H9 (cell line): ENCODE data around the gene DYDC1. TPM values are rescaled to one million over a fixed set of nuclear protein-coding genes. Genes with fewer than 3 reads are reported as not detected.

Experiments
- DNase-seq: peaks from one replicate; pipeline ENCODE4 v3.0.0-alpha.2; 2017
- H2AFZ ChIP-seq: one replicate; pipeline ENCODE4 v1.6.1; 2013; ENCODE audit warnings: mild to moderate bottlenecking, low read length, control low read depth, moderate library complexity
- H2AK5ac ChIP-seq: 2 replicates; pipeline ENCODE4 v1.6.1; 2013; ENCODE audit warnings: low read length, control low read depth, mixed read lengths; ENCODE audit not compliant: insufficient read length
- H2BK120ac ChIP-seq: one replicate; pipeline ENCODE4 v1.6.1; 2013; ENCODE audit warnings: low read depth, mild to moderate bottlenecking, low read length, control low read depth, inconsistent platforms; ENCODE audit not compliant: poor library complexity, severe bottlenecking
- H2BK12ac ChIP-seq: 2 replicates; pipeline ENCODE4 v1.6.1; 2013; ENCODE audit warnings: low read length, control low read depth, mixed read lengths, low read depth; ENCODE audit not compliant: insufficient read length
- H2BK15ac ChIP-seq: 2 replicates; pipeline ENCODE4 v1.6.1; 2013; ENCODE audit warnings: low read depth, low read length, control low read depth
- H2BK20ac ChIP-seq: one replicate; pipeline ENCODE4 v1.6.1; 2013; ENCODE audit warnings: low read depth, mild to moderate bottlenecking, low read length, control low read depth, inconsistent platforms; ENCODE audit not compliant: poor library complexity, severe bottlenecking
- H2BK5ac ChIP-seq: 2 replicates; pipeline ENCODE4 v1.6.1; 2013; ENCODE audit warnings: low read length, control low read depth, mixed read lengths; ENCODE audit not compliant: insufficient read length
- H3K14ac ChIP-seq: 2 replicates; pipeline ENCODE4 v1.6.1; 2013; ENCODE audit warnings: low read length, control low read depth; ENCODE audit not compliant: insufficient read depth
- H3K18ac ChIP-seq: 2 replicates; pipeline ENCODE4 v1.6.1; 2013; ENCODE audit warnings: low read depth, mild to moderate bottlenecking, mixed read lengths, low read length, control low read depth; ENCODE audit not compliant: insufficient read length
- H3K23ac ChIP-seq: 2 replicates; pipeline ENCODE4 v1.6.1; 2013; ENCODE audit warnings: low read length, control low read depth, mixed read lengths, low read depth; ENCODE audit not compliant: insufficient read length
- H3K23me2 ChIP-seq: 2 replicates; pipeline ENCODE4 v1.6.1; 2013; ENCODE audit warnings: low read depth, mild to moderate bottlenecking, mixed read lengths, low read length, control low read depth; ENCODE audit not compliant: insufficient read length, poor library complexity, severe bottlenecking
- H3K27ac ChIP-seq: 2 replicates; pipeline ENCODE4 v1.5.1; 2013; ENCODE audit warnings: low read length, control low read depth, mixed read lengths, low read depth; ENCODE audit not compliant: insufficient read length
- H3K27me3 ChIP-seq: 2 replicates; pipeline ENCODE4 v1.6.1; 2013; ENCODE audit warnings: low read length, control low read depth, inconsistent platforms; ENCODE audit not compliant: insufficient read depth
- H3K4ac ChIP-seq: 2 replicates; pipeline ENCODE4 v1.6.1; 2013; ENCODE audit warnings: low read depth, mild to moderate bottlenecking, control low read depth, inconsistent platforms, low read length, moderate library complexity
- H3K4me1 ChIP-seq: 2 replicates; pipeline ENCODE4 v1.6.1; 2013; ENCODE audit warnings: low read length, control low read depth, inconsistent platforms; ENCODE audit not compliant: insufficient read depth
- H3K4me2 ChIP-seq: 2 replicates; pipeline ENCODE4 v1.6.1; 2013; ENCODE audit warnings: low read length, control low read depth, mixed read lengths; ENCODE audit not compliant: insufficient read length, insufficient read depth
- H3K56ac ChIP-seq: 2 replicates; pipeline ENCODE4 v1.6.1; 2013; ENCODE audit warnings: low read depth, mild to moderate bottlenecking, mixed read lengths, low read length, control low read depth; ENCODE audit not compliant: insufficient read length
- H3K79me1 ChIP-seq: 2 replicates; pipeline ENCODE4 v1.6.1; 2013; ENCODE audit warnings: low read depth, mild to moderate bottlenecking, moderate library complexity, low read length, control low read depth, inconsistent platforms; ENCODE audit not compliant: insufficient read depth, poor library complexity, severe bottlenecking
- H3K79me2 ChIP-seq: 2 replicates; pipeline ENCODE4 v1.6.1; 2013; ENCODE audit warnings: low read length, control low read depth, inconsistent platforms; ENCODE audit not compliant: insufficient read depth
- H3K9ac ChIP-seq: 2 replicates; pipeline ENCODE4 v1.6.1; 2013; ENCODE audit warnings: low read length, control low read depth, mixed read lengths; ENCODE audit not compliant: insufficient read length; ENCODE audit errors: extremely low read depth
- H3K9me3 ChIP-seq: one replicate; pipeline ENCODE4 v1.6.1; 2013; ENCODE audit warnings: low read depth, low read length, inconsistent platforms; ENCODE audit not compliant: control insufficient read depth
- H3T11ph ChIP-seq: one replicate; pipeline ENCODE4 v1.6.1; 2013; ENCODE audit warnings: mild to moderate bottlenecking, low read length, control low read depth, inconsistent platforms
- H4K20me1 ChIP-seq: one replicate; pipeline ENCODE4 v1.6.1; 2013; ENCODE audit not compliant: control insufficient read depth, insufficient read length, insufficient read depth
- H4K5ac ChIP-seq: 2 replicates; pipeline ENCODE4 v1.6.1; 2013; ENCODE audit warnings: low read depth, mild to moderate bottlenecking, mixed read lengths, low read length, control low read depth; ENCODE audit not compliant: insufficient read length
- H4K8ac ChIP-seq: replicated peaks from 2 replicates; pipeline ENCODE4 v1.6.1; 2013; ENCODE audit warnings: low read length, control low read depth, mixed read lengths, low read depth; ENCODE audit not compliant: insufficient read length
- H4K91ac ChIP-seq: 2 replicates; pipeline ENCODE4 v1.6.1; 2013; ENCODE audit warnings: low read depth, mild to moderate bottlenecking, moderate library complexity, mixed read lengths, low read length, control low read depth; ENCODE audit not compliant: insufficient read length
- H3K27ac Mint-ChIP-seq, 3 experiments: 2 replicates in 2 of 3; 3 replicates in 1 of 3; pipeline ENCODE4 v1.8.0; 2020 to 2021; ENCODE audit warnings: mixed read lengths in 3 of 3, mild to moderate bottlenecking in 1 of 3, moderate library complexity in 1 of 3
- H3K27me3 Mint-ChIP-seq: 2 replicates; pipeline ENCODE4 v1.8.0; 2021; ENCODE audit warnings: low read depth, mild to moderate bottlenecking, moderate library complexity, mixed read lengths
- H3K36me3 Mint-ChIP-seq, 3 experiments: 2 replicates in 2 of 3; 3 replicates in 1 of 3; pipeline ENCODE4 v1.8.0; 2020 to 2021; ENCODE audit warnings: low read depth in 3 of 3, mixed read lengths in 3 of 3; ENCODE audit not compliant: insufficient read depth in 1 of 3
- H3K4me1 Mint-ChIP-seq, 2 experiments: 2 replicates each; pipeline ENCODE4 v1.8.0; 2020; ENCODE audit warnings: mixed read lengths in 2 of 2
- H3K4me3 Mint-ChIP-seq, 2 experiments: 2 replicates in 1 of 2; 3 replicates in 1 of 2; pipeline ENCODE4 v1.8.0; 2020 to 2021; ENCODE audit warnings: mild to moderate bottlenecking in 2 of 2, mixed read lengths in 2 of 2, moderate library complexity in 1 of 2
- H3K9me3 Mint-ChIP-seq, 2 experiments: 2 replicates in 1 of 2; 3 replicates in 1 of 2; pipeline ENCODE4 v1.8.0; 2020; ENCODE audit warnings: mild to moderate bottlenecking in 2 of 2, mixed read lengths in 2 of 2, moderate library complexity in 1 of 2
- CTCF ChIP-seq: fragments of 200-600 bp; sonication (generic); conservative IDR thresholded peaks from 3 replicates; pipeline ENCODE4 v1.8.0; 2021; ENCODE audit warnings: antibody characterized with exemption, mild to moderate bottlenecking
- WGBS: extraction: QIAGEN DNeasy Blood & Tissue Kit; methylation state at CpG from one replicate; pipeline ENCODE4 v1.1.7; 2013; ENCODE audit warnings: missing lambda C conversion rate, low lambda C conversion rate, mixed read lengths; ENCODE audit not compliant: insufficient read length; ENCODE audit errors: extremely low coverage; 5-methylcytosine and 5-hydroxymethylcytosine counted together
- total RNA-seq: library from RNA; stranded (reverse); gene quantifications from 2 replicates; pipeline ENCODE4 v1.2.1, GENCODE V29; 2021

DYDC1 gene
- total RNA-seq, 1 experiment from 2014 or later: not detected

- no peaks in the 10 kb centered on the region for H3K9me3 ChIP-seq
- peaks cover 6 to 12% of the 10 kb centered on the region in 2 experiments for H3K4me1 Mint-ChIP-seq
- DNase-seq: no peak
- H3K27ac ChIP-seq: no peak overlapping the region
- H3K27ac Mint-ChIP-seq: no peak overlapping the region
- TF ChIP-seq CTCF: no peak
- H3K4me2 ChIP-seq: no peak overlapping the region
- no peaks in the 10 kb centered on the region; a peak in 1 of 7 replicates for H3K36me3 Mint-ChIP-seq
- no peak overlapping the region for H4K5ac ChIP-seq
- H3K56ac ChIP-seq: no peak overlapping the region
- no peaks in the 10 kb centered on the region for H3K23me2 ChIP-seq
- H2AFZ ChIP-seq: no peak overlapping the region
- 0 out of 2 replicates have a peak, but pooled peaks cover 2% of the 10 kb centered on the region for H3K27me3 Mint-ChIP-seq
- no peak overlapping the region for H2BK5ac ChIP-seq
- H4K8ac ChIP-seq: no peak overlapping the region
- H3K4me1 ChIP-seq: no peaks in the 10 kb centered on the region; the same call in 1 of the 2 replicates
- H3K79me2 ChIP-seq: no peaks in the 10 kb centered on the region
- H3K27me3 ChIP-seq: no peaks in the 10 kb centered on the region
- no peak overlapping the region for H4K91ac ChIP-seq
- no peak overlapping the region for H3K9ac ChIP-seq
- H3K23ac ChIP-seq: no peak overlapping the region
- H2BK120ac ChIP-seq: no peak overlapping the region
- H3T11ph ChIP-seq: no peak overlapping the region
- H2BK15ac ChIP-seq: no peak overlapping the region
- H3K14ac ChIP-seq: no peak overlapping the region
- H4K20me1 ChIP-seq: no peaks in the 10 kb centered on the region
- H2AK5ac ChIP-seq: no peak overlapping the region
- no peaks in the 10 kb centered on the region for H3K9me3 Mint-ChIP-seq
- no peak overlapping the region for H2BK12ac ChIP-seq
- WGBS: no CpG with 5 or more reads among the region's 5 CpGs
- H3K18ac ChIP-seq: no peak overlapping the region
- H3K4ac ChIP-seq: no peak overlapping the region
- no peaks in the 10 kb centered on the region for H3K79me1 ChIP-seq
- no peak overlapping the region for H2BK20ac ChIP-seq
- no peak overlapping the region for H3K4me3 Mint-ChIP-seq
Observed at GRCh38 chr10:80321183-80321582, 35.4 kb downstream of the DYDC1 start.
